Pancreas (tissue), 10 donors: Measurements from ENCODE around the gene PITRM1. TPM values are rescaled to one million over a fixed set of nuclear protein-coding genes. Genes with fewer than 3 reads are reported as not detected.

ENCODE experiments used
- ATAC-seq, 4 donors: fragments of 200-7000 bp; cut with Tn5 transposase; one replicate each; pipeline versions ENCODE4 v1.8.0 to v1.9.1; 2020; ENCODE audit warnings: mild to moderate bottlenecking in 4 of 4, moderate library complexity in 4 of 4
- DNase-seq, 6 donors: peaks; one replicate each; pipeline ENCODE4 v3.0.0-alpha.2; 2020
- FAIRE-seq: peaks from 2 replicates; lab custom pipeline; 2012; peaks lifted over from hg19 to GRCh38; lab: Jason Lieb, UNC
- H3K27ac ChIP-seq, 4 donors: fragments of 200-600 bp; sonication (generic); 1 replicate in 3 of 4; 2 replicates in 1 of 4; pipeline versions ENCODE4 v1.5.0 to v1.8.0; 2020
- H3K27me3 ChIP-seq, 4 donors: fragments of 200-600 bp; one replicate each; pipeline ENCODE4 v1.8.0; 2021
- H3K36me3 ChIP-seq, 3 donors: fragments of 200-600 bp; sonication (generic) in 1 of 3; one replicate each; pipeline versions ENCODE4 v1.5.0 to v1.8.0; 2020 to 2021
- H3K4me1 ChIP-seq, 3 donors: fragments of 200-600 bp; one replicate each; pipeline ENCODE4 v1.8.0; 2021
- H3K4me3 ChIP-seq, 4 donors: fragments of 200-600 bp; sonication (generic) in 2 of 4; one replicate each; pipeline versions ENCODE4 v1.5.0 to v1.8.0; 2020 to 2021
- H3K9me3 ChIP-seq, 4 donors: fragments of 200-600 bp; one replicate each; pipeline ENCODE4 v1.8.0; 2021
- WGBS, 2 donors: extraction: QIAGEN DNeasy Blood & Tissue Kit; methylation state at CpG; one replicate each; pipeline ENCODE4 v1.1.7; 2013; 5-methylcytosine and 5-hydroxymethylcytosine counted together
- intact Hi-C, 3 donors: fragments of 100-400 bp; cut with DNase I; formaldehyde crosslinking; loops; one replicate each; pipeline versions ENCODE4 v1.11.1 to v1.14.2; 2022
- polyA plus RNA-seq, 2 donors: library from polyadenylated mRNA; stranded (reverse); fragments of 200-250 nt; gene quantifications; one replicate each; pipeline ENCODE4 v1.2.3, GENCODE V29; 2013
- total RNA-seq, 6 donors: library from RNA; stranded (reverse); fragmentation: NEBNext Ultra II Directional in 4 of 6; extraction: Animal tissue kit (Norgen Biotek cat#: 25700) in 4 of 6; gene quantifications; one replicate each; pipeline versions ENCODE4 v1.2.1 to v1.2.4, GENCODE V29; 2021 to 2023
- TF ChIP-seq, protein P1 (sequence below), 4 donors: fragments of 200-600 bp; sonication (generic) in 3 of 4; IDR thresholded peaks; one replicate each; pipeline versions ENCODE4 v1.5.0 to v1.8.0; 2021; ENCODE audit warnings: antibody characterized with exemption in 4 of 4
- donor health status: healthy with polysubstance abuse.
- donor health status: DM: no; HTN: no; CAD: no; lungs with moderate emphysema.
- donor health status: DM: no; HTN: no; CAD: no.
- donor health status: control.
- donor health status: control.
- donor health status: Bipolar disorder and iron deficiency.
- donor health status: DM: yes; HTN: yes; CAD: no.
- donor health status: DM: no; HTN: no; CAD: no.
- donor health status: DM: no; HTN: no; CAD: no.
- donor health status: DM: yes; HTN: yes; CAD: no.

The PITRM1 gene
- total and polyA plus RNA-seq, 8 donors, result 24.7 to 73.6 (median 31.5) TPM

DNA sequence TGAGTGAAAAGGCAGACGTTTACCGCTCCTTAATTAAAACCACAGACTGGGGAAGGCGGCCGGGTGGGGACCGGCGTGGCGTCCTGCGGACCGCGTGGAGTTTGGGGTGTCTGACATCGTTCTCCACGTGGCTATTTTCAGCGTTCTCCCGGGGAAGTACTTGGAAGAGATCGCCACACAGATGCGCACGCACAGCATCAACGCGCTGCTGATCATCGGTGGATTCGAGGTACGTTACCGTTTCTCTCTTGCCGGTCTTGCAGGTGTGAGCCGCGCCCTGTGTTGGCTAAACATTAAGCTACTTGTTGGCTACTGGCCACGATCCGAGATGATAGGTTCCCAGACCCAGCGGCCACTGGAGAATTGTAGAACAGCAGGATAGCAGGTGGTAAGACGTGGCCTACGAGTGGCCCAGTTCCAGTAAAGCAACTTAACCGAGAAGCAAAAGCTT, 53.9 kb downstream of the PITRM1 start:
- Histone ChIP-seq H3K27me3 (no peaks in the 10 kb centered on the region), H3K4me1 (no peaks in the 10 kb centered on the region), H3K9me3 (no peaks in the 10 kb centered on the region), H3K27ac (no peak overlapping the region), H3K36me3 (peaks cover 0 to 5% (median 0%) of the 10 kb centered on the region in 3 donors), H3K4me3 (no peak overlapping the region)
- ATAC-seq (peak in 1 of 4 donors; percentile 67), DNase-seq (no peak), FAIRE-seq (no peak)
- intact Hi-C loops, result no loop called here
- 81 to 84% methylated on average over 32 of the region's 32 CpGs for WGBS, 2 donors
- TF ChIP-seq, protein P1, sequence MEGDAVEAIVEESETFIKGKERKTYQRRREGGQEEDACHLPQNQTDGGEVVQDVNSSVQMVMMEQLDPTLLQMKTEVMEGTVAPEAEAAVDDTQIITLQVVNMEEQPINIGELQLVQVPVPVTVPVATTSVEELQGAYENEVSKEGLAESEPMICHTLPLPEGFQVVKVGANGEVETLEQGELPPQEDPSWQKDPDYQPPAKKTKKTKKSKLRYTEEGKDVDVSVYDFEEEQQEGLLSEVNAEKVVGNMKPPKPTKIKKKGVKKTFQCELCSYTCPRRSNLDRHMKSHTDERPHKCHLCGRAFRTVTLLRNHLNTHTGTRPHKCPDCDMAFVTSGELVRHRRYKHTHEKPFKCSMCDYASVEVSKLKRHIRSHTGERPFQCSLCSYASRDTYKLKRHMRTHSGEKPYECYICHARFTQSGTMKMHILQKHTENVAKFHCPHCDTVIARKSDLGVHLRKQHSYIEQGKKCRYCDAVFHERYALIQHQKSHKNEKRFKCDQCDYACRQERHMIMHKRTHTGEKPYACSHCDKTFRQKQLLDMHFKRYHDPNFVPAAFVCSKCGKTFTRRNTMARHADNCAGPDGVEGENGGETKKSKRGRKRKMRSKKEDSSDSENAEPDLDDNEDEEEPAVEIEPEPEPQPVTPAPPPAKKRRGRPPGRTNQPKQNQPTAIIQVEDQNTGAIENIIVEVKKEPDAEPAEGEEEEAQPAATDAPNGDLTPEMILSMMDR (IDR thresholded peaks at IDR 0.05), result no peak

DNA sequence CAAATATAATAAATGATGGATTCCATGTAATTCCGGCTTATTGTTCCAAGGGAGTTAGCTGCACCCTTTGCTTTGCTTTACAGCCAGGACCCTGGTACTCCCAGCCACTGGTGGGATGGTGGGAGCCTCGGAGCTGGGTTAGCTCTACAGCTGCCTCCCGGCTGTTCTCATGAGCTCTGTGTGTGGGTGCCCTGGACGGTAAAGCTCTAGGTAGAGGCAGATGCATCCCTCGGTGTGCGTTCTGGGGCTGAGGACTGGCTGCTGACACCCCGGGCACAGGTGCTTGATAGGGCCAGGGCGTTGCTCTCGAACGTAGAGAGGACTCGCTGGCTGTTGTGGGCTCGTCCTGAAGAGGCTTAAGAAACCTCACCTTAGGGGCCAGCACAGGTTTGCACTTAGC, 55.1 kb downstream of the PITRM1 start:
- Histone ChIP-seq H3K27me3 (no peaks in the 10 kb centered on the region), H3K36me3 (peaks cover 0 to 2% (median 0%) of the 10 kb centered on the region in 3 donors), H3K9me3 (no peaks in the 10 kb centered on the region), H3K4me1 (no peaks in the 10 kb centered on the region), H3K27ac (no peak overlapping the region), H3K4me3 (no peak overlapping the region)
- ATAC-seq, result no peak
- intact Hi-C loops, result no loop called here
- no peak for FAIRE-seq
- WGBS, 2 donors, result 76 to 87% methylated on average over 12 of the region's 12 CpGs
- DNase-seq, result no peak
- TF ChIP-seq, protein P1 (IDR thresholded peaks at IDR 0.05), result no peak

DNA sequence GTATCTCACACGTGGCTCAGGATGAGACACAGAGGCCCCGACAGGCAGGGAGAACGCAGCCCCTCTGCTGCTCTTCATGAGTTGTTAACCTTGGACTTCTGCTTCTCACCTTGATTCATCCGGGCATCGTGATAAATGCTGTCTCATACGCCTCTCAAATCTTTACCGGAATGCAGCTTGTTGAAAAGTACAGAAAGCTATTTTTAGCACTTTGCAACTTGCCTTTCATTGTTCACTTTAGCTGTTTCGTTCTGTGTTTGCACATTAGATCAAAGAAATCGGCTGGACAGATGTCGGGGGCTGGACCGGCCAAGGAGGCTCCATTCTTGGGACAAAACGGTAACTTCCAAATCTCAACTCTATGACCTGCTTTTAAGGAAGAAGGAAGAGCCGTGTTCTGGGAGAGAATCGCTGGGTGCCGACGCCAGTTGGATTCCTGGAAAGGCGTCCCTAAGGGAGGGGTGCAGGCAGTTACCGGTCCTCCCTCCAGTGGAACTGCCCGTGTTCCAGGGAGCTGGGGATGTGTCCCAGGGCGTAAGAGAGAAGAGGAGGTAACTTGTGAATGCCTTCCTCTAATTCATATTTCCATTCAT, 56.0 kb downstream of the PITRM1 start:
- H3K4me3 ChIP-seq, result no peak overlapping the region
- no peak overlapping the region for H3K27ac ChIP-seq
- 41 to 45% methylated on average over 20 of the region's 20 CpGs for WGBS, 2 donors
- H3K4me1 ChIP-seq, result no peaks in the 10 kb centered on the region
- H3K27me3 ChIP-seq, result no peaks in the 10 kb centered on the region
- ATAC-seq (no peak), FAIRE-seq (no peak), DNase-seq (no peak)
- TF ChIP-seq, protein P1 (IDR thresholded peaks at IDR 0.05), result no peak
- H3K36me3 ChIP-seq, result no peaks in the 10 kb centered on the region
- no peaks in the 10 kb centered on the region for H3K9me3 ChIP-seq
- intact Hi-C loops, result no loop called here

DNA sequence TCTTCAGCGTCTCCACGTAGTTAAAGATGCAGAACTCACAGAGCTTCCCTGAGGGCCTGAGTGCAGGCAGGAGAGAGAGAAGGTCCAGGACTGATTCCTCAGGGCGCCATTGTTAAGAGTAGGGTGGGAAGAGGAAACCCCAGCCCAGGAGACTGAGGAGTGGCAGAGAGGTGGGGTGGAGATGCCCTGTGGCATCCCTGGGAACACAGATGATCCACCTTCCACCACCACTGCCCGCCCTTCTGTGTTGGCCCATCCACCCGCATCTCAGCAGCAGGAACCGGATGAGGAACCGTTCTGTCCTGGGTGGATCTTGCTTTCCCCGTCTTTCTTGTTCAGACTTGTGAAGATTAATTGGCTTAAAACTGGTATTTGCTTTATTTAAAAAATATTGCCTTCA, 56.9 kb downstream of the PITRM1 start:
- Histone ChIP-seq H3K36me3 (no peaks in the 10 kb centered on the region), H3K4me1 (no peaks in the 10 kb centered on the region), H3K27ac (no peak overlapping the region), H3K4me3 (no peak overlapping the region), H3K9me3 (no peaks in the 10 kb centered on the region), H3K27me3 (no peaks in the 10 kb centered on the region)
- TF ChIP-seq, protein P1 (IDR thresholded peaks at IDR 0.05), result no peak
- FAIRE-seq, result no peak
- peak in 1 of 4 donors; percentile 11 for ATAC-seq
- no peak for DNase-seq
- 75 to 83% methylated on average over 8 of the region's 8 CpGs for WGBS, 2 donors
- intact Hi-C loops, result no loop called here

DNA sequence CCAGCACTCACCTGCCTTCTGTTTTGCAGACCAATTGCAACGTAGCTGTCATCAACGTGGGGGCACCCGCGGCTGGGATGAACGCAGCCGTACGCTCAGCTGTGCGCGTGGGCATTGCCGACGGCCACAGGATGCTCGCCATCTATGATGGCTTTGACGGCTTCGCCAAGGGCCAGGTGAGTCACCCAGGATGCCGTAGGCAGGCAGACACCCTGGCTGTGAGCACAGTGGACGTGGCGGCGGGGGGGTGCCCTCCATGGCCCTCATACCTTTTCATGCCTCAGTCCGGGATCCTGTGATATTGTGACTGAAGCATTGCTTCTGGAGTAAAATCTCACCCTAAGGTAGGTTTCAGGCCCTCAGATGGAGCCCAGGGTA, 59.2 kb downstream of the PITRM1 start:
- no peak for FAIRE-seq
- ATAC-seq, result no peak
- no peaks in the 10 kb centered on the region for H3K4me1 ChIP-seq
- no peaks in the 10 kb centered on the region for H3K9me3 ChIP-seq
- TF ChIP-seq, protein P1 (IDR thresholded peaks at IDR 0.05), result no peak
- no peak overlapping the region for H3K27ac ChIP-seq
- WGBS, 2 donors, result 80 to 92% methylated on average over 19 of the region's 19 CpGs
- no peaks in the 10 kb centered on the region for H3K36me3 ChIP-seq
- DNase-seq, result no peak
- no peaks in the 10 kb centered on the region for H3K27me3 ChIP-seq
- intact Hi-C loops, result no loop called here
- H3K4me3 ChIP-seq, result no peak overlapping the region
